Measurements from ENCODE around the gene NQO2.

DNA sequence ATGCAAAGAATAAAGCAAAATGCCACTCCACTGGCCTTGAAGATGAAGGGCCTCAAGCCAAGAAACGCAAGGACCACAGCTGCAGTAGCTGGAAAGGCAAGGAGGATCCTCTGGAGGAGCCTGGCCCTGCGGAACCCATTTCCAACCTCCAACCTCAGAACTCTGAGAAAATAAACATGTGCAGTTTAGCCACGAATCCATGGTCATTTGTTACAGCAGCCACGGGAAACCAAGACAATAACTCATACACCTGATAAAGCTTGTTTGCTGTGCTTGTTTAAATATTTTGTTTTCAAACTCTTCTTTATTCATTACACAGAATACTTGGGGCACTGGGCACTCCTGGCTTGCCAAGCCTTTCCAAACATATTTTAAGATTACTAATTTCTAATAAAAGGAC, 38.8 kb upstream of the NQO2 start:
- TF ChIP-seq, protein P1, sequence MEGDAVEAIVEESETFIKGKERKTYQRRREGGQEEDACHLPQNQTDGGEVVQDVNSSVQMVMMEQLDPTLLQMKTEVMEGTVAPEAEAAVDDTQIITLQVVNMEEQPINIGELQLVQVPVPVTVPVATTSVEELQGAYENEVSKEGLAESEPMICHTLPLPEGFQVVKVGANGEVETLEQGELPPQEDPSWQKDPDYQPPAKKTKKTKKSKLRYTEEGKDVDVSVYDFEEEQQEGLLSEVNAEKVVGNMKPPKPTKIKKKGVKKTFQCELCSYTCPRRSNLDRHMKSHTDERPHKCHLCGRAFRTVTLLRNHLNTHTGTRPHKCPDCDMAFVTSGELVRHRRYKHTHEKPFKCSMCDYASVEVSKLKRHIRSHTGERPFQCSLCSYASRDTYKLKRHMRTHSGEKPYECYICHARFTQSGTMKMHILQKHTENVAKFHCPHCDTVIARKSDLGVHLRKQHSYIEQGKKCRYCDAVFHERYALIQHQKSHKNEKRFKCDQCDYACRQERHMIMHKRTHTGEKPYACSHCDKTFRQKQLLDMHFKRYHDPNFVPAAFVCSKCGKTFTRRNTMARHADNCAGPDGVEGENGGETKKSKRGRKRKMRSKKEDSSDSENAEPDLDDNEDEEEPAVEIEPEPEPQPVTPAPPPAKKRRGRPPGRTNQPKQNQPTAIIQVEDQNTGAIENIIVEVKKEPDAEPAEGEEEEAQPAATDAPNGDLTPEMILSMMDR (IDR thresholded peaks at IDR 0.05; ENCODE audit: low read length): no peak
- TF ChIP-seq EZH2 (IDR thresholded peaks at IDR 0.05; ENCODE audit: borderline replicate concordance, low read length): no peak
